ENCODE measurements around the gene DNAH10. TPM values are rescaled to one million over a fixed set of nuclear protein-coding genes. Genes with fewer than 3 reads are reported as not detected.
A peak's percentile ranks its signal among the peaks of the same experiment; 100 is the strongest.

DNAH10 gene
- total RNA-seq, 6 experiments from 2014 or later: 0.19 to 1.1 (median 0.64) TPM

GRCh38 chr12:123931686-123932321 is 169.7 kb downstream of the DNAH10 start:
- H3K4me1 Mint-ChIP-seq (ENCODE audit: low read depth): no peaks in the 10 kb centered on the region
- no peak overlapping the region for H3K27ac Mint-ChIP-seq
- H3K9me3 Mint-ChIP-seq: no peaks in the 10 kb centered on the region
- H3K27me3 Mint-ChIP-seq (ENCODE audit: insufficient read depth): peaks cover 17% of the 10 kb centered on the region
- H3K4me3 Mint-ChIP-seq: no peak overlapping the region
- no peak for DNase-seq
- peaks cover 7% of the 10 kb centered on the region for H3K36me3 Mint-ChIP-seq (ENCODE audit: low read depth)
- TF ChIP-seq, protein P1, sequence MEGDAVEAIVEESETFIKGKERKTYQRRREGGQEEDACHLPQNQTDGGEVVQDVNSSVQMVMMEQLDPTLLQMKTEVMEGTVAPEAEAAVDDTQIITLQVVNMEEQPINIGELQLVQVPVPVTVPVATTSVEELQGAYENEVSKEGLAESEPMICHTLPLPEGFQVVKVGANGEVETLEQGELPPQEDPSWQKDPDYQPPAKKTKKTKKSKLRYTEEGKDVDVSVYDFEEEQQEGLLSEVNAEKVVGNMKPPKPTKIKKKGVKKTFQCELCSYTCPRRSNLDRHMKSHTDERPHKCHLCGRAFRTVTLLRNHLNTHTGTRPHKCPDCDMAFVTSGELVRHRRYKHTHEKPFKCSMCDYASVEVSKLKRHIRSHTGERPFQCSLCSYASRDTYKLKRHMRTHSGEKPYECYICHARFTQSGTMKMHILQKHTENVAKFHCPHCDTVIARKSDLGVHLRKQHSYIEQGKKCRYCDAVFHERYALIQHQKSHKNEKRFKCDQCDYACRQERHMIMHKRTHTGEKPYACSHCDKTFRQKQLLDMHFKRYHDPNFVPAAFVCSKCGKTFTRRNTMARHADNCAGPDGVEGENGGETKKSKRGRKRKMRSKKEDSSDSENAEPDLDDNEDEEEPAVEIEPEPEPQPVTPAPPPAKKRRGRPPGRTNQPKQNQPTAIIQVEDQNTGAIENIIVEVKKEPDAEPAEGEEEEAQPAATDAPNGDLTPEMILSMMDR (IDR thresholded peaks at IDR 0.05): no peak

- Mint-ChIP-seq H3K4me1 (ENCODE audit: low read depth) (peaks cover 6% of the 10 kb centered on the region), H3K27ac (no peak overlapping the region), H3K9me3 (no peaks in the 10 kb centered on the region), H3K4me3 (no peak overlapping the region), H3K36me3 (ENCODE audit: low read depth) (peaks cover 13% of the 10 kb centered on the region), H3K27me3 (ENCODE audit: insufficient read depth) (peaks cover 12% of the 10 kb centered on the region)
- DNase-seq: no peak
- TF ChIP-seq, protein P1 (IDR thresholded peaks at IDR 0.05): no peak
Measured at GRCh38 chr12:123933214-123933613, 171.1 kb downstream of the DNAH10 start.

DNA sequence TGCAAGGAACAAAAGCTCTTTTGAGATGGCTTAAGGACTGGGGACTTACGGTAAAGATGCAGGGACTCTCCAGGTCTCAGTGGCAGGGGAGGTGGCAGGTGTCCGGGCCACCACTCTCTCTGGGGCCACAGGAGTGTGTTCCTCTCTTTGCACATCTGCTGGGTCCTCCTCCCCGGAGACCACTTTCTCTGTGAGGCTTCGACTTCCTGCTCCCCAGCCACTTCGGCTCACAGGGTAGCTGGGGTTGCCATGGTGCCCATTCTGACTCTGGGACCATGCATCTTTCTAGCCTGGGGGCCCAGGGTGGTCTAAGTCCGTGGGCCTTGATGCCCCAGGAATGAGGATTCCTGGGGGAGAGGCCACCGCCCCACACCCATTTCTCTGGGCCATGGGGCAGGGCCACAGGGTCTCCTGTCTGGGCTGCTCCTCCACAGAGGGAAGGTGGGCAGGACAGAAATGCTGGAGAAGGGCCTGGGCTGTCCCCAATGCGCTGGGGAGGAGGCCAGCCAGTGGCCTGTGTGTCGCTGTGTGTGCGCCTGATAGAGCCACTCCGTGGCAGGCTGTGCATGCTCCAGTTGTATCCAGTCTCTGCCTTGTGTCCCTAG is 172.0 kb downstream of the DNAH10 start:
- H3K4me3 Mint-ChIP-seq: no peak overlapping the region

GRCh38 chr12:123934829-123935228 is 172.7 kb downstream of the DNAH10 start:
- Mint-ChIP-seq H3K4me1 (ENCODE audit: low read depth) (peaks cover 16% of the 10 kb centered on the region), H3K36me3 (ENCODE audit: low read depth) (peaks cover 20% of the 10 kb centered on the region), H3K9me3 (no peaks in the 10 kb centered on the region), H3K27ac (no peak overlapping the region), H3K4me3 (no peak overlapping the region), H3K27me3 (ENCODE audit: insufficient read depth) (peaks cover 6% of the 10 kb centered on the region)
- TF ChIP-seq, protein P1 (IDR thresholded peaks at IDR 0.05): no peak
- DNase-seq: peak; percentile 36

More for the DNA sequence above, 172.0 kb downstream of the DNAH10 start:
- Mint-ChIP-seq H3K4me1 (ENCODE audit: low read depth) (peaks cover 15% of the 10 kb centered on the region), H3K27ac (no peak overlapping the region), H3K9me3 (no peaks in the 10 kb centered on the region), H3K36me3 (ENCODE audit: low read depth) (peaks cover 20% of the 10 kb centered on the region), H3K27me3 (ENCODE audit: insufficient read depth) (peaks cover 9% of the 10 kb centered on the region)
- TF ChIP-seq, protein P1 (IDR thresholded peaks at IDR 0.05): no peak
- DNase-seq: no peak

DNA sequence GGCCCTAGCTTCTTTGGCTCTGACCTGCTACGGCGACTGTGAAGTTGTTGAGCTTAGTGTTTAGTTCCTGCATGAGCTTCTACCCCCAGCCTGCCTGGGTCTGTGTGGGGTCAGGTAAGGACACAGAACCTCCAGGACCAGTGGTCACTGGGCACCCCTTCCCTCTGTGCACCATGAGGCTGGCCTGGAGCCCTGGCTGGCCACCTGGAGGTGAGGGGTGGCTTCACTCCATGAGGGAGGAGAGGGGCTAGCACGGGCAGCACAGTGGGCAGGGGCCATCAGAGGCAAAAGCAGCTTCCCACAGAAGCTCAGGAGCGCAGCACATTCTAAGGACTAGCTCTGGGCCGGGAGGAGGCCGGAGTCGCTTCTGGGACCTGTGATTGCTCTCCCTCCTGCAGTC is 173.9 kb downstream of the DNAH10 start:
- H3K36me3 Mint-ChIP-seq (ENCODE audit: low read depth): peaks cover 26% of the 10 kb centered on the region
- no peak for DNase-seq
- no peak overlapping the region for H3K27ac Mint-ChIP-seq
- H3K4me3 Mint-ChIP-seq: no peak overlapping the region
- H3K9me3 Mint-ChIP-seq: no peaks in the 10 kb centered on the region
- peaks cover 6% of the 10 kb centered on the region for H3K27me3 Mint-ChIP-seq (ENCODE audit: insufficient read depth)
- H3K4me1 Mint-ChIP-seq (ENCODE audit: low read depth): peaks cover 16% of the 10 kb centered on the region
- TF ChIP-seq, protein P1 (IDR thresholded peaks at IDR 0.05): no peak
